ENCODE results near the gene HPS4.

GRCh38 chr22:26483439-26484359 lies at the start of gene HPS4, which contains the start of gene SRRD:
- TF ChIP-seq, protein P1, sequence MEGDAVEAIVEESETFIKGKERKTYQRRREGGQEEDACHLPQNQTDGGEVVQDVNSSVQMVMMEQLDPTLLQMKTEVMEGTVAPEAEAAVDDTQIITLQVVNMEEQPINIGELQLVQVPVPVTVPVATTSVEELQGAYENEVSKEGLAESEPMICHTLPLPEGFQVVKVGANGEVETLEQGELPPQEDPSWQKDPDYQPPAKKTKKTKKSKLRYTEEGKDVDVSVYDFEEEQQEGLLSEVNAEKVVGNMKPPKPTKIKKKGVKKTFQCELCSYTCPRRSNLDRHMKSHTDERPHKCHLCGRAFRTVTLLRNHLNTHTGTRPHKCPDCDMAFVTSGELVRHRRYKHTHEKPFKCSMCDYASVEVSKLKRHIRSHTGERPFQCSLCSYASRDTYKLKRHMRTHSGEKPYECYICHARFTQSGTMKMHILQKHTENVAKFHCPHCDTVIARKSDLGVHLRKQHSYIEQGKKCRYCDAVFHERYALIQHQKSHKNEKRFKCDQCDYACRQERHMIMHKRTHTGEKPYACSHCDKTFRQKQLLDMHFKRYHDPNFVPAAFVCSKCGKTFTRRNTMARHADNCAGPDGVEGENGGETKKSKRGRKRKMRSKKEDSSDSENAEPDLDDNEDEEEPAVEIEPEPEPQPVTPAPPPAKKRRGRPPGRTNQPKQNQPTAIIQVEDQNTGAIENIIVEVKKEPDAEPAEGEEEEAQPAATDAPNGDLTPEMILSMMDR (IDR thresholded peaks at IDR 0.05) = peak in 1 of 6 experiments; percentile 27
- peak; percentile 82 to 88 for TF ChIP-seq POLR2A (IDR thresholded peaks at IDR 0.05)

Measured in Peyer's patch (tissue), 4 donors.